Hematopoietic multipotent progenitor cell treated with erythropoietin and hydrocortisone succinate and interleukin-3 and kit ligand, for 17 days (in vitro differentiated cells): Measurements from ENCODE around the gene VWA3A.

ENCODE experiments used
- DNase-seq: peaks from one replicate; pipeline ENCODE4 v3.0.0-alpha.2; 2015; ENCODE audit warnings: low spot score

Gene VWA3A

GRCh38 chr16:22203091-22203490, 110.8 kb downstream of the VWA3A start:
- no peak for DNase-seq

GRCh38 chr16:22204091-22204655, 111.8 kb downstream of the VWA3A start:
- DNase-seq, result no peak

GRCh38 chr16:22205577-22206012, 113.3 kb downstream of the VWA3A start:
- DNase-seq, result no peak

GRCh38 chr16:22206013-22206841, 113.9 kb downstream of the VWA3A start, which contains the start of gene EEF2K:
EEF2K (plus strand) TSS chr16:22206278; CDS start chr16:22225730, 19,452 bp downstream.
- peak; percentile 93 for DNase-seq
